A549 (cell line): ENCODE measurements around the gene AKIP1.

Source experiments
- ATOH8 ChIP-seq: fragments of 250-450 bp; sonication (Bioruptor Pico); IDR thresholded peaks from 2 replicates; pipeline ENCODE4 v1.5.0; 2020; ENCODE audit warnings: low read depth, mild to moderate bottlenecking, moderate library complexity
- BHLHE40 ChIP-seq: IDR thresholded peaks from 2 replicates; pipeline ENCODE4 v1.6.1; 2012; ENCODE audit warnings: low read depth, low read length, inconsistent platforms
- CEBPB ChIP-seq, 2 experiments: fragments of >200 bp in 1 of 2; sonication (Bioruptor Twin) in 1 of 2; formaldehyde crosslinking in 1 of 2; IDR thresholded peaks; 2 replicates each; pipeline ENCODE4 v1.6.1; 2012 to 2016
- CHD2 ChIP-seq: fragments of 150-350 bp; IDR thresholded peaks from 2 replicates; pipeline ENCODE4 v1.6.1; 2014; ENCODE audit warnings: low read length; ENCODE audit not compliant: partially characterized antibody
- CTCF ChIP-seq: fragments of >200 bp; sonication (Bioruptor Twin); formaldehyde crosslinking; IDR thresholded peaks from 3 replicates; pipeline ENCODE4 v1.5.1; 2016
- EP300 ChIP-seq, 2 experiments: fragments of >200 bp; sonication (Bioruptor Twin); formaldehyde crosslinking; IDR thresholded peaks; 2 replicates in 1 of 2; 3 replicates in 1 of 2; pipeline ENCODE4 v1.6.1; 2016 to 2017
- KDM1A ChIP-seq: fragments of 200-600 bp; sonication (generic); IDR thresholded peaks from 2 replicates; pipeline ENCODE4 v1.6.1; 2016; ENCODE audit warnings: low read depth, mild to moderate bottlenecking
- MAFK ChIP-seq: fragments of 450-650 bp; IDR thresholded peaks from 2 replicates; pipeline ENCODE4 v1.6.1; 2014; ENCODE audit not compliant: partially characterized antibody
- MAX ChIP-seq: IDR thresholded peaks from 2 replicates; pipeline ENCODE4 v1.6.1; 2012
- POLR2A ChIP-seq: IDR thresholded peaks from 2 replicates; pipeline ENCODE4 v1.6.1; 2012; ENCODE audit warnings: mild to moderate bottlenecking, low read length
- POLR2AphosphoS2 ChIP-seq: conservative IDR thresholded peaks from 2 replicates; pipeline ENCODE4 v1.6.1; 2012; ENCODE audit warnings: low read length, improper control_type of control experiment, inconsistent platforms
- TP53 ChIP-seq: fragments of 250-450 bp; sonication (Bioruptor Pico); IDR thresholded peaks from 2 replicates; pipeline ENCODE4 v1.5.0; 2021; ENCODE audit warnings: mild to moderate bottlenecking, moderate library complexity

GRCh38 chr11:8937659-8938058, 26.7 kb downstream of the AKIP1 start:
- TF ChIP-seq POLR2A (no peak), BHLHE40 (no peak), CTCF (no peak), CEBPB (IDR thresholded peaks at IDR 0.05) (no peak), MAFK (no peak), ATOH8 (CRISPR knock-in tag) (no peak), POLR2AphosphoS2 (no peak), KDM1A (no peak), CHD2 (no peak), MAX (no peak), TP53 (CRISPR knock-in tag) (no peak), EP300 (IDR thresholded peaks at IDR 0.05) (no peak)
